Measurements from ENCODE around the gene DCTD.

The DCTD gene

DNA sequence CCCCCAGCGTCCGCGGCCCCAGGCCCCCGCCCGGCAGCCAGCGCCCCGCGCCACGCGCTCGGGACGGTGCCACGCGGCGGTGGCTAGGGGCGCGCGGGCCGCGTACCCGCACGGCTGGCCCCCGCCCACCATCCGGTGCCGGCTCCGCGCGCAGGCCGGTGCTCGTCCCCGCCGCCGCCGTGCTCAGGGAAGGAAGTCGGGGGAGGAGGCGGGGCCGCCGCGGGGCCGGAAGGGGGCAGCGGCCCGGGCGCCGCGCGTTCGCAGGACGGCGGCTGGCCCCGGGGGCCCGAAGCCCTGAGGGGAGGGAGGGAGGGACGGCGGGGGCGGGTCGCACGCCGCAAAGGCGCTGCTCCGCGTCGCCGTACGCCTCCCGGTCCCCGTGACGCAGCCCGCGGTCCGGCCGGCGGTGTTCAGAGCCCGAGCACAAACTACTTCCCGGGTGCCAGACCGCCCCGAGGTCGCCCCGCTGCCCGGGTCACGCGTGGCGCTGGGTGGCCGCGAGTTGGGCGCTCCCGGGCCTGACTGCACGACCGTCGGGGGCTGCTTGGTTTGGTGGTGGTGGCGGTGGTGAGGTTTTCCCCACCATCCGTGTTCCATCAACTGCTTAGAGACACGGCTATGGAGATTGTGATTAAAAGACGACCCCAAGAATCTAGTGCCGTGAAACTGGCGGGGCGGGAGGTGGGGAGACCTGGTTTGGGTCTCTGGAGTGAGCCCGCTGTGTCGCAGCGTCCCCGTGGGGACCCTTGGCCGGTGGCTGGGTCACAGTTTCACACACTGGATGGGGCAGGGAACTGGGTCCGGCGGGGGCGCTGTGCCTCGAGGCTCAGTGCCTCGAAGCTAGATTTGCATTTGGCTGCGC is at the start of gene DCTD:
TSS of gene DCTD (minus strand) at position 205 of the 862 bp plus-strand sequence. CDS start 1,818 bp downstream, outside the sequence.
- peak; percentile 15 to 48 for DNase-seq

DNA sequence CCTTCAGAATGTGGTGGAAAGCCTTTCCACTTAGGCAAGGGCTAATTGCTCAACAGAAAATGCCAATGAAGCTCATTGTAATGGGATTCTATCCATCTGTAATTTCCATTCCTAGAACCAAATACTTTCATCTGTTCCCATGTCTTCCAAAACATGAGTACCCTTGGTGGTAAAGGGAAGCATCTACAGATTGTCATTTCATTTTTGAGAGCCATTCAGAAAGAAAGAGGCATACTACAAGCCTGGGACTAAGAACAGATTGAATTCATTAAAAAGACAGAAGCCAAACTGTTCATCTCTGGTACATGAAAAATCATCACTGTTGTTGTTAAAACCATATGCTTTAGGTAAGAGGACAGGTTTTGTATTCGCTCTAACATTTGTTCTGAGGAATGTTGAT is 43.6 kb upstream of the DCTD start:
- no peak for DNase-seq

DNA sequence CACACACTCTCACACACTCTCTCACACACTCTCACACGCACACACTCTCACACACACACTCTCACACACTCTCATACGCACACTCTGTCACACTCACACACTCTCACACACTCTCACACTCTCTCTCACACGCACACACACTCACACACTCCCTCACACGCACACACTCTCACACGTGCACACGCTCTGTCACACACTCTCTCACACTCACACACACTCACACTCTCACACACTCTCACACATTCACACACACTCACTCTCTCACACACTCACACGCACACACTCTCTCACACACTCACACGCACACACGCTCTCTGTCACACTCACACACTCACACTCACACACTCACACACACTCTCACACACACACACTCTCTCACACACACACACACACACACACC is 43.0 kb upstream of the DCTD start:
- DNase-seq, result no peak

DNA sequence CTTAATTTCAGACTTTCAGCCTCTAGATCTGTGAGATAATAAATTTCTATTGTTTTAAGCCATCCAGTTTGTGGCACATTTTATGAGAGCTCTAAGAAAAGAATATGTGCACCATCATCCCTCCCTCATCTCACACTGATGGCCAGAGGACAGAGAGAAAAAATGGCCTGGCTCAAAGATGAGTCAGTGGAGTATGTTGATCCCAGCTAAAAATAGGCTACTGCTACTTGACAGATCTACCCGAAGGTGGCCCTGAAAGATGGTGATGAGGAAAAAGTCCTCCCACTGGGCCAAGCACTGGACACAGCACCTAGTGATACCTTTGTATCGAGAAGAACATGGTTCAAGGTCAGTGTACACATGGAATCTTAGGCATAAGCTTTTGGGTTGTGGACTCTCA is 38.2 kb upstream of the DCTD start:
- no peak for DNase-seq

DNA sequence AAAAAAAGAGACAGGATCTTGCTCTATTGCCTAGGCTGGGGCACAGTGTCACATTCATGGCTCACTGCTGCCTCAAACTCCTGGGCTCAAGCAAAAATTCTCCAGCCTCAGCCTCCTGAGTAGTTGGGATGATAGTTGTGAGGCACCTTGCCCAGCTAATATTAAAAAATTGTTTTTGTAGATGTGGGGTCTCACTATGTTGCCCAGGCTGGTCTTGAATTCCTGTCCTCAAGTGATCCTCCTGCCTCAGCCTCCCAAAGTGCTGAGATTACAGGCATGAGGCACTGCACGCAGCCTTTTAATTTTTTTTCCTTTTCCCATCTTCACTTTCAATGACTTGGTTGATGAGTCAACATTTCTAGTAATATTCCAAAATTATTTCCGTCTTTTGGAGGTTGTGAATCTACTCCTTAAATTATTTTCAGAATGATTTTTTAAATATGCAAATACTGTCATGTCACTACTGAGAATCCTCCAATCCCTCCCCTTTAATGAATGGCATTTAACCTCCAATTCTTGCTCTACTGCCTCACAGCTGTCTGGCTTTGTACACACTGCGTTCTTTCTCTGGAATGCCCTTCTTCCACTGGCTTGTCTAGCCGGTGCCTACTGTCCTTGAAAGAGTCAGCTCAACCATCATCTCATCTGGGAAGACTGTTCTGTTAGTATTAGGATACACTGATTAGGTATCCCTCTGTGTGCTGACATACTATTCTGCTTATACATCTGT is 27.5 kb upstream of the DCTD start:
- no peak for DNase-seq

DNA sequence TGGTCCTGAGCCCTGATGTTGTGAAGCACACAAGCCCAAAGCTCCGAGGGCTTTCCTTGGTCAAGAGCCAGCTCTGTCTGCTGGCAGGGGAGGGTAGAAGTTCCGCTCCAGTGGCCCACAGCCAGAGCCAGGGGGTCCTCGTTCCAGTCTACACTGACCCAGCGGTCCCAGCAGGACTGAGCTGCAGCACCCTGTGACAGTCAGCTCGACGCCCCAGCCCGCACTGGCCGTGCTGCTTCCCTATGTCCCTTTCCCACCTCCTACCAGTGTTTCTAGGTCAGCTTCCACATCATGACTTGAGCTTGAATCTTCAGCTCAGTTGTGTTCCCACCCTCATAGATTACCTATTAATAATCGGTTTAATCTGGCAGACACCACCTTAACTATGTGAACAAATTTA is 22.5 kb upstream of the DCTD start:
- no peak for DNase-seq

DNA sequence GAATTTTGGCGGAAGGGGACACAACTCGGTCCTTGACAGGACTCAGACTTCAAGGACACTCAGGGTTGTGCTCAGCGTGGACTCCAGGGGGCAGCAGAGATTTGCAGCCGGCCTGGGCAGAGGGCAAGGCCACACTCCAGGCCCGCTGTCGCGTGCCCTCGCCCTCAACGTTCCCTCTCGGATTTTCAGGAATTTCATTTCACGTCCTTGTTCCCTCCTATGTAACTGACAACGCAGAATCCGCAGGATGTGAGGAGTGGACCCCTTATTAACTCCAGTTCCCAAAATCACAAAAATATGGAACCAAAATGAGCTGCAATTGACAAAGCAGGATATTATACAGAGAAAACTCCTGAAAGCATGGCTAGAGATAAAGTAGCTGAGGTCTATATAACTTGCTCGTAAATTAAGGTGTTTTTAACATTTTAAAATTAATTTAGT is 21.0 kb upstream of the DCTD start:
- peak; percentile 17 to 41 for DNase-seq

DNA sequence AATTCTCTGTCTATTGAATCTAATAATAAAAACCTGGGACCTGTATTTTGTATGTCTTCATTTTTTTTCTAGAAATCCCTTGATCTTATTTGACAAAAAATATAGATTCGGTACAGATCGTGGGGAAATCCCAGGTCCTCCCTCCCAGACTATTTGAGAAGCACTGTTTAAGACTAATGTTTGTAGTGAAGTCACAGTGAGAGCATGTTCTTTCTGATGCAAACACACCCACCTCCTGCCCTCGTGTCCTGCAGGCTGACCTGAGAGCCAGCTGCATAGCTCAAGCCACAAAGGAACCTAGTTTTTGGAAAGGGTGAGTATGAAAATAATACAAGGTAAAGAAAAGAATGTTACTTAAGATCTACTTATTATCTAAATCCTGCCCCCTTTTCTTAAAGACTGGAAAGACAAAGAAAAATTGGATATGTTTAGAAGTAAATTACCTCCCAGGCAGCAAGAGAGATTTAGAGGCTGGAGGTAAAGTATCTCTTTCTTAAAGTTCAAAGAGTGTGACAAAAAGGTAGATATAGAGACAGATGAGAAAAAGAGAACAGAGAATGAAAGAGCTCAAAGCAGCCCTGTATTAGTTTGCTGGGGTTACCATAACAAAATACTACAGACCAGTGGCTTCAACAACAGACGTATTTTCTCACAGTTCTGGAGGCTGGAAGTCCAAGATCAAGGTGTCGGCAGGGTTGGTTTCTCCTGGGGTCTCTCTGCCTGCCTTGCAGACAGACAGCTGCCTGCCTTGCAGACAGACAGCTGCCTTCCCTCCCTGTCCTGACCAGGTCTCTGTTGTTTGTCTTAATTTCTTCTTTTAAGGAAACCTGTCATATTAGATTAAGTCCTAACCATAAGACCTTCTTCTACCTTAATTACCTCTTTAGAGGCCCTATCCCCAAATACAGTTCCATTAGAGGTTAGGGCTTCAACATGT is 20.4 kb upstream of the DCTD start:
- no peak for DNase-seq

DNA sequence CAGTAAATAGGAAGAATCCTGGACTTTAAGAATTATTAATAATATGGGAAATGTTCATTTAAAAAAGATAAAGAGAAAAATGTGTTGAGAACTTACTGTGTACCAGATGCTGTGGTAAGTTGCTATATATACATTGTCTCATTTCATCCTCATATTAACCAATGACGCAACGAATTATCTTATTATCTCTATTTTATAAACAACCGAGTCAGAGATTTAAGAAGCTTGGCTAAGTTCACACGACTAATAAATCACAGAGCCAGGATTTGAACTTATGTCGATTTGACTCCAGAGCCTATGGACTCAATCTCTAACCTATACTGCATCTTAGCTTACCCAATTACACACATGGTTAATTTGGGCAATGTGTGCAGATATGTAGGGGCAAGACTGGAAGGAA is 15.5 kb upstream of the DCTD start:
- no peak for DNase-seq

DNA sequence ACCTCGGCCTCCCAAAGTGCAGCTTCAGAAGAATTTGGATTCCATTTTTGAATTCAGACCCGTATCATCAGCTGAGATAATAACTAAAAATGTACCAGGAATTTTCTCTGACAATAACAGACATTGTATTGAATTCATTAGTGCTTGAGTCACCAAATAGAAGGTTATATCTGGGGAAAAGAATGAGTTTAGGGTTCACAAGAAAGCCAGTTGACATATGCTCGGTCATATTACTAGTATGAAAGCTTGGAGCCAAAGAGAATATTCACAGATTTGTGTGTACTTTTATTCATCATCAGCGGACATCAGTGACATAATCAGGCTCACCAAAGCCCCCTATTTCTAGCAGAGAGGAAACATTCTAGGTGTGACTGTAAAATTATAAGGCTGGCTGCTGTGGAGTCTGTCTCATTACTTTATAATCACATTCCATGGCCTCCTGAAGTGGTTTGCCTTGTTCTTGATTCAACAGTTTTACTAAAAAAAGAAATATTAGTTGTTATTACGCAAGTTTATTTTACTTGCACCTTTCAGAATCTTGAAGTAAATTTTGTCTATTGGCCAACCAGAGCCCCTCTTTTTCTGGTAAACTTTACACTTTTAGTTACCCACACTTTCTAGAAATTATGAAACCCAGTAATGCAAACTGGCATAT is 14.6 kb upstream of the DCTD start:
- DNase-seq, result no peak

DNA sequence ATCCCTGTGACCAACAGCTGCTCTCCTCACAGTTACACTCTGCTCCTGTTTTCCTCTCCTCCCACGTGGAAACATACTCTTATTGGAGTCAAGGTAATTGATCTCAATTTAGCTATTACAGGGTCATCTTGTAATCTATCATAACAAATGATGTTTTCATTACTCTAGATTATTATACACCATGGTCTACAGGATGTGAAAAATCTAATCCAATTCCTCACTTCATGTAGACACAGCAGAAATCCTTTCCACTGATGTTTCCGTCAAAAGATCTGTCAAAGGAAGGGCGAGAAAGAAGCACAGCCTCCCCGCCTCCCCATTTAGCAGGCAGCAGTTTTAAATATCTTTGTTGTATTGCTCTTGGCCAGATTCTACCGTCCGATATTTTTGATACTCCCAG is 13.7 kb upstream of the DCTD start:
- no peak for DNase-seq

DNA sequence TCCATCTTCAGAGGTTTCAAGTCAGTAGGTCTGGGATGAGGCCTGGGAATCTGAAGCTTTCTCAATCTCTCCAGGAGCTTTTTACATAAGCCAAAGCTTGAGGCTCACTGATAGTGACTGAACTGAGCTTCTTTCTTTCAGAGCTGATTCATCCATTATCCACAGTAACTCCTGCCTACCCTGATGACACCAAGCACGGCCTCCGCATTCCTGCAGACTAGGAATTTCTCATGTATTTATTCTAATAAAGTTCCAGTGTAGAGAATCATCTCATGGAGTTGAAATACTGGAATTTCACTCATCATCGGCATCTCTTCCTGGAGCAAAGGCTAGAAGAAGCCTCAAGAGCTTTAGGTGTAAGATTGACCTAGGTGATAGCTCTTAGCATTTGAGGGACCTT is 12.1 kb upstream of the DCTD start:
- no peak for DNase-seq

DNA sequence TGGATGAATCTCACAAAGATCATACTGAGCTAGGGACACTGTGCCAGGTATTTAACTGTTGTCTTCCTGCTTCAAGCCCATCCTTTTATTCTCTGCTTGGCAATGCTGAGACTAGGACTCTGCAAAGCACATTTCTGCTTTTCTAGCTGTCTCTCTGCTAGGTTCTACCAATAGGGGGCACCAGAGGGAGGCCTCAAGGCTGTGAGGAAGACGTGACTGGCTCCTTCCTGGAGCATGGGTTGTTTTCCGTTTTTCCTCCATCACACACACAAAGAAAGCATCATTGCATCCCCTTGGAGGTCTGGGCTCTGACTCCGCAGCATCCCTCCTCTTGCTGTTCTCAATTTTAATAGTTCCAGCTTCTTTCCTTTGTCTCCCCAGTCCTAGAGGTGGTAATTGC is 10.9 kb upstream of the DCTD start:
- no peak for DNase-seq

DNA sequence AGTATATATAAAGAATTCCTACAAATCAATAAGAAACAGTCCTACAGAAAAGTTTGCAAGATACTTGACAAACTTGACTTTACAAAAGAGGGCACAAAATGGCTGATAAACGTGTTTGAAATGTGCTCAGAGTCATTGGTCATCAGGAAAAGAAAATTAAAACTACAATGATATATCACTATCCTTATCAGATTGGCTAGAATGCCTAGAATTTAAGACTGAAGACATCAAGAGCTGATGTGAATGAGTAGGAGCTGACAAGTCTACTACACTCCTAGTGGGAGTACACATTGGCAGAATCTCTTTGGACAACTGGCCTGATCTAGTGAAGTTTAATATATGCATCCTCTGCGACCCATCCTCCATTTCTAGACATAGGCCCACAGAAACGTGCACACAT is 10.3 kb upstream of the DCTD start:
- DNase-seq, result no peak

DNA sequence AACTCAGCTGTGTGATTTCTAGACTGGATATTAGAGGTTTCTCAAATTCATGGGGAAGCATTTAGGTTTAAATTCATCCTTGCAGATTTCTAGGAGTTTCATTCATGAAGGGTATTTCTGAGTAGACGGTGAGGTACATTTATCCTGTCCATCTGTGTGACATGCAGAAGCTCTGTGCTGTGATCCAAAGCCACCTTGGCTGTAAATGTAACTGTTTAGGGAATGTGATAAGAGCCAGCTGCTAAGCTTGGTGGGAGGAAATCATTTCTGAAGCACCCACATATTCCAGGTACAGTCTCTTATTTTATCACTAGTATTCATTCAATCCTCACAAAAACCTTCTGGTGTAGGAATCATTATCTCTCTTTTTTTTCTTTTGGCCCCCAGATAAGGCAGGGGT is 8.7 kb upstream of the DCTD start:
- no peak for DNase-seq

DNA sequence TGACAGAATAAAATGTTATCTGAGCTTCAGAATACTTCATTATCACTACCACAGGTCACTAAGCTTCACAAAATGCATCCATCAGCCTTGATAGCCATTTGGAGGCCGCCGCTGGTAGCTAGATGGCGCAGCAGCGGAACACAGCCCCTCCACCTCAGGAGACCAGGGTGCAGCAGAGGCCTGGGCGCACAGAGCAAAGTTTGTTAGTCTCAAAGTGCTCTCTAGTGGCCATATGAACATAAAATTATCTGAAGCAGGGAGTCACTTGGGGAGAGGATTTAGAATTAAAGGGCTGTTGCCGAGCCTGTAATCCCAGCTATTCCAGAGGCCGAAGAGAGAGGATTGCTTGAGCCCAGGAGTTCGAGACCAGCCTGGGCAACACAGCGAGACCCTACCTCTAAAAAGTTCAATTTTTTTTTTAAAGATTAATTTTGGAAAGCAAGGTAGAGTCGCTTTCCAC is 8.1 kb upstream of the DCTD start:
- DNase-seq, result peak; percentile 80 to 81

DNA sequence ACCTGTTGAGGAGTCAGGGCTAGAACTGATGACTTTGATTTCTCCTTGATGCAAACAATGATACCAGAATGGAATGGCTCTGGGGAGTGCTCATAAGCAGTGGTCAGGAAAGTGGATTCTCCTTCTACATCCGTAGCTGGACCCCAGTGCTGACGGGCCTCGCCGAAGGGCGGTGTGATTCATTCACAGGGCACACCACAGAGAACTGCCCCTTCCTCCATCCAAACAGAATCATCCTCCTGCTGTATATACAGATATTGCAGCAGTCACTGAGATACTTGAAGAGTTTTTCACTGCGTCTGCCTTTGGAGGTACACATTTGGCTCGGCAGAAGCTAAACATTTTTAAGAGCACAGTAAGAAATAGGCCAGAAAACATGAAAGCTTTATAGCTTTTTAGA is 7.3 kb upstream of the DCTD start:
- DNase-seq, result no peak

DNA sequence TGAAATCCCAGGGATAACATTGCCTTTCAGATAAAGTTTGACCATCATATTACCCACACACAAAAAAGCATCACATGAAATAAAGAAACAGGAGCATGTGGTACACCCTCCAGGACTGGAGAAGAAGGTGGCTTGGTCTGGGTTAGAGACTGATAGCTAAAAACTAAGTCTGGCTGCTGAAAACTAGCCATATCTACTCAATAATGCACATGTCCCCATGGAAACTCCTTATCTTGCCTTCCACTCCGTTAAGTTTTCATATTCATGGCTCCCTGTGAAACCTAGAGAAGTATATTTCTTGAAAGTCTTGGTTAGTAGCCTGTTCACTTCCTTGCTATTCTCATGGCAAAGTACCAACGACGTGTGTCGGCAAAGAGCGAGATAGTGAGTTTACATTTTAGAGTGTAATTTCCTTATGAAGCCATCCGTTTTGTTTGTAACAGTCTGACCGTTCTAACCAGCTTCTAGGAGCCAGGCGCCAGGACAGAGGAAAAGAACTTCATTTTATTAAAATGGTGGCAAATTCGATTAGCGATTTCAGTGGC is 6.7 kb upstream of the DCTD start:
- no peak for DNase-seq

DNA sequence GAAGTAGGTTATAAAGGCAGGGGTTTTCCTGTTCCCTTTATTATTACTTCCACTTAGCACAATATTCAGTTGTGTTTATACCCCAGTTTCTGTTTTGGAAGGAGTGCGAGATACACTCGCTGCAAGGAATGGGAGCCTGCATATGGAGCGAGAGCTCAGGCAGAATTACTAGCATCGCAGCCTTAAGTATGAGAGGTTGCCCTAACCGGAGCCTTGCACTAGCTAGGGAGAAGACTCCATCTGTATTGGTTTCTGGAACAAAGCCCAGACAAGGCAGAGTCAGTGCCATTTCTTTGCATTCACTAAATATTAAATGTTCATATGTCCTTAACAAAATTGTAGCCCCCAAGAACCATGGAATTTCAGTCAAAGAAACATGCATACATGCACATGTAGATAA is 6.2 kb upstream of the DCTD start:
- DNase-seq, result no peak

DNA sequence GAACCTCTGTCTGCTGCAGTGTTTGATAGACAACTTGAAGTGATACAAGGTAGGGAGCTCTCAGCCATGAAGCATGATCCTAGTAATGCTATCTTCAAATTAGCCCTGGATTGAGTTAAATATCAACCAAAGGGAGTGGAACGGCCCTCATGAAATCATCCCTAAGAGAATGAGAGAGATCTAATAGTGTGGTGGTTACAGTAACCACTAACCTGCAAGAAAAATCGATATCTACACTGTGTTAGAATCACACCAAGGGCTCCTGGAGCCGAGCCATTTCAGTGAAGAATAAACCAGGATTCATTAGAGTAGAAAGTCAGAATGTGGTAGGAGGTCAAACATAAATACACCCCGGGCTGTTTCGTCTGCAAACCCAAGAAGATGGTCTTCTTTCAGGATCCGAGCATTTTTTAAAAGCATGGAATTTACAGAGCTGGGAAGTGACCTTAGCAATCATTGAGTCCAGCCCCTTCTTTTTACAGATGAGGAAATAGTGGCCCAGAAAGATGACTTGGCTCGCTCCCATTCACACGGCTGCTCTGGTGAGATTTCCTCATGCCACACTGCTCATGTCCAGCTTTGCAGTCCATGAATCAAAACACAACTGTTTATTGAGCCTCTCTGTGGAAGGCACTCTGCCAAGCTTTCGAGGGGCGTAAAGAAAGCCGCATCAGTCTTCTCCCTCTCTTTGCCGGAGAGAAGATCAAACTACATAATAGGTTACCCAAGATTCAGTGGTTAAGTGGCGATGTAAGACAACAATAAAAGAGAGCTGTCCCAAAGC is 5.5 kb upstream of the DCTD start:
- peak in 1 of 2 experiments; percentile 31 for DNase-seq

DNA sequence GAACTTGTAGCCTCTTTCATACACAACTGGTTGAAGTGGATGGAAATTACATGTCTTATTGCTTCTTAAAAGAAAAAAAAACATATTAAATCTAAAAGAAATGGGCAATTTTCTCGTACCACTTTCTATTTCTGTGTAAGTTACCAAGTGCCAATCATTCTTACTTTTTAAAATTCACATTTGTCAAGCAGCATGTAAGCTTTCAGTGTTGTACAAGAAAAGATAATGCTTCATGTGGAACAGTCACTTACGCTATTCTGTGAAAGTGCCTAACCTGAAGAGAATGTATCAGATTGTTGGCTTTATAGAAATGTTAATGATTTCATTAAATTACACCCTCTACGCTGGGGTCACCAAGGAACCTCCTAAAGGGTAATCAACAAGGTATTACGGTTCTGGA is 4.4 kb upstream of the DCTD start:
- no peak for DNase-seq

Data from SHP77 (cell line).